Muscle of leg (tissue), 11 donors: ENCODE measurements around the gene PARD3. TPM values are rescaled to one million over a fixed set of nuclear protein-coding genes. Genes with fewer than 3 reads are reported as not detected.

Experiments
- DNase-seq: peaks from one replicate; pipeline ENCODE4 v3.0.0; 2013
- H3K27ac ChIP-seq: one replicate; pipeline ENCODE4 v1.5.1; 2013; ENCODE audit warnings: mild to moderate bottlenecking, low read length, control low read depth
- H3K27me3 ChIP-seq: one replicate; pipeline ENCODE4 v1.6.1; 2013; ENCODE audit warnings: low read length; ENCODE audit not compliant: control insufficient read depth, insufficient read depth
- H3K36me3 ChIP-seq: one replicate; pipeline ENCODE4 v1.6.1; 2013; ENCODE audit warnings: low read length; ENCODE audit not compliant: control insufficient read depth, insufficient read depth
- H3K4me1 ChIP-seq: one replicate; pipeline ENCODE4 v1.6.1; 2013; ENCODE audit warnings: low read length; ENCODE audit not compliant: control insufficient read depth, insufficient read depth
- H3K4me3 ChIP-seq: one replicate; pipeline ENCODE4 v1.5.1; 2013; ENCODE audit warnings: low read length, control low read depth
- H3K9me3 ChIP-seq: replicated peaks from 2 replicates; pipeline ENCODE4 v1.6.1; 2013; ENCODE audit warnings: low read depth, low read length; ENCODE audit not compliant: control insufficient read depth
- WGBS: methylation state at CpG from one replicate; pipeline ENCODE4 v1.1.5; 2013; ENCODE audit warnings: missing lambda C conversion rate; ENCODE audit not compliant: insufficient coverage; 5-methylcytosine and 5-hydroxymethylcytosine counted together
- polyA plus RNA-seq, 8 donors: library from polyadenylated mRNA; unstranded; fragments of 120-200 nt; gene quantifications; one replicate each; pipeline versions ENCODE4 v1.2.1 to v1.2.3, GENCODE V29; 2013; ENCODE audit warnings: inconsistent platforms in 1 of 8, low replicate concordance in 1 of 8; ENCODE audit not compliant: insufficient read length in 8 of 8, insufficient read depth in 1 of 8
- total RNA-seq: library from RNA; stranded (reverse); fragments of 120-200 nt; gene quantifications from one replicate; pipeline ENCODE4 v1.2.4, GENCODE V29; 2013

The PARD3 gene
- total and polyA plus RNA-seq, 9 donors = 32.4 to 59.0 (median 41.9) TPM

DNA sequence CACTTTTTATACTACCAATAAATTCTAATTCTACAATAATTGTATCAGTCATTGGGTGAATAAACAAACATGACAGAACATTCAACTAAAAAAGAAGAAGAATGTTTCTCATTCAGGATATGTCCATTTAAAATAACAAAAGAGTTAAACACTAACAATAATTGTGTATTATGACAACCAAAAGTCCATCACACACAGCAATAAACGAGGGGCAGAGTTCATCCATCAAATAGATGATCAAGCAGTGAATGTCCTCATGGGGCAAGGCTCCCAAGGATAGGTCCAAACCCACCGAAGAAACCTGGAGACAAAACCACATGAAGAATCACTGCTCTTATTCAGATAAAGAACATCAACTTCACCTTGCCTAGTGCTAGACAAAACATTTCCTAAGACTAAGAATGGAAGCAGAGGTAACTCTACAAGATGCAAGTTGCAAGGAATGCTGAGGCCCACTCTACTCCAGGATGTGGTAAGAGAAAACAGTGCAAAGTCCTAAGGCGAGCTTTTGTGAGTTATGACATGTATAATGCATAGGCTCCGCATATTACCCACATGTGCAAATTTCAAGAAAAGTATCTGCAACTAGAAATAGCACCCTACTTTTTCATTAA lies 115.1 kb downstream of the PARD3 start:
- DNase-seq = no peak
- H3K4me1 ChIP-seq = peaks cover 9% of the 10 kb centered on the region

DNA sequence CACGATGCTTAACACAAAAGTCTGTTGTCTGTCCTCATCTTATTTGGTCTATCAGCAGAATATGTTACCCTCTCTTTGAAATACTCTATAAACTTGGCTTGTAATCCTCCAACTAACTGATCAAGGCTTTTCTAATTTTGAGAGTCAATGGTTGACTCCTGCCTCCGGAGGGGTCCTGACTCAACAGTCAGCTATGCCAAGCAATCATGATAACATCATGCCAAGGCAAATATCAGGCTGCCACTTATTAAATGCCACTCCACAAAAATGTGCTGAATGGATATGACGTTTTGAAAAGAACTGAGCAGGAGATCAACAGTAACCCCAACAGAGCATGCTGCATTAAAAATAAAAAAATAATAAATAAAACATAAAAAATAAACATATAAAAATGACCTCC lies 116.1 kb downstream of the PARD3 start:
- H3K27ac ChIP-seq = no peak overlapping the region
- H3K36me3 ChIP-seq = peaks cover 5% of the 10 kb centered on the region
- 100% methylated on average over 1 of the region's 3 CpGs for WGBS
- H3K9me3 ChIP-seq = no peaks in the 10 kb centered on the region
- H3K27me3 ChIP-seq = no peaks in the 10 kb centered on the region
- H3K4me1 ChIP-seq = peaks cover 12% of the 10 kb centered on the region
- H3K4me3 ChIP-seq = no peak overlapping the region
- no peak for DNase-seq

More for the DNA sequence above, 115.1 kb downstream of the PARD3 start:
- H3K9me3 ChIP-seq = no peaks in the 10 kb centered on the region
- H3K27ac ChIP-seq = no peak overlapping the region
- no CpG with 5 or more reads among the region's 4 CpGs for WGBS
- H3K4me3 ChIP-seq = no peak overlapping the region
- peaks cover 5% of the 10 kb centered on the region for H3K36me3 ChIP-seq
- no peaks in the 10 kb centered on the region for H3K27me3 ChIP-seq

DNA sequence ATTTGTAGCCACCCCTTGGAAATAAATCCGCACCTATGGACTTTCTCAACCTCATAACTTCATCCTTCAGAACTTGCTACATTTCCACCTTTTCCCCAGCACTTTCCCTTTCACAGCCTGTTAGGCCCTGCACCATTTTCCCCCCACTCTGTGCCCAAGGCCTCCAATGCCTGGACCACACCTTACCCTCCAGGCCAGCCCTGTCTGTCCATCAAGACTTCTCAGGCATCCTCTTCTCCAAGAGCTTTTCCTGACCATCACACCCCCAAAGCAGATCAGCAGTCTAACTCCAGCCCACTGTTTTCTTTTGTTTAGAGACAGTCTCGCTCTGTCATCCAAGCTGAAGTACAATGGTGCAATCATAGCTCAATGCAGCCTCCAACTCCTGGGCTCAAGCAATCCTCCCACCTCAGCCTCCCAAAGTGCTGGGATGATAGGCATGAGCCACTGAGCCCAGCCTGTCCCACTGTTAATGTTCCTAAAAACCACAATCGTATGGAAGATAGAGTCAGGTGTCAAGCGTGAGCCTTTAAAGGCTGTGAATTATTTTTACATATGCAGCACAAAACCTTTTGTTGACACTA lies 116.8 kb downstream of the PARD3 start:
- Histone ChIP-seq H3K27me3 (no peaks in the 10 kb centered on the region), H3K4me3 (no peak overlapping the region), H3K36me3 (peaks cover 5% of the 10 kb centered on the region), H3K27ac (no peak overlapping the region), H3K9me3 (no peaks in the 10 kb centered on the region), H3K4me1 (peaks cover 12% of the 10 kb centered on the region)
- 97% methylated on average over 2 of the region's 4 CpGs for WGBS
- no peak for DNase-seq

DNA sequence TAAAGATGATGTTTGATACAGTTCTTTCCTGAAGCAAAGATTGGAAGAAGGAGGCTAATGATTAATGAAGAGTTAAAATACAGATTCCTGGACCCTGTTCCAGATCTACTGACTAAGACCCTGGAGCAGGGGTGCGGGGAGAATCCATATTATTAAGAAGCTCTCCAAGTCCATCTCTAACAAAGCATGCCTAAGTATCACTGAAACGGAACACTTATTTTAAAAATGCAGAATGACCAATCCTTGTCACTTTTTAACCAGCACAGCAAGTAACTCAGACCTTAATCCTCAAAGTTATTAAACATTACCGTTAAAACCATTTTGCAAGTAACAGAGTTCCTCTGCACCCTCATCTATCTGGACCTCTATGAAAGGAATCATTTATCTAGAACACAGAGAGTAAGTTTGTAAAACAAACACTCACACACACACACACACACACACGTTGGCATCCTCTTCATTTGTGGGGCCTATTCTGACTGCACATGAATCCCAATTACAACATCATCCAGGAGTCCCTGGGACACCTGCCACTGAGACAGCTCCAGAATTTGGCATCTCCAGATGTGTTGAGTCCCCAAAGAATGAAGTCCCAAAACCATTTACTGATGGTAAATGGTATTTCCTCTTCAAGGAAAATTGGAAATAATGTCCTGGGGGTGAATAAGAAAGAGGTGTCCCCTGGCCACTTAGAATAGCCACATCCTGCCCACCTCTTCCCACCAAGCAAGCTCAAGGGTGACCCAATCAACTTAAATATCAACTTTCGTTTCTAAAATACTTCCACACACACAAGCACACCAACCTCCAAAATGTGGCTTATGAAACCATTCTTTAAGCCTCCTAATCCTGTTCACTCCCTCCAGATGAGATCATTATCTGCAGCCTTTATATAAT lies 117.5 kb downstream of the PARD3 start:
- peaks cover 5% of the 10 kb centered on the region for H3K36me3 ChIP-seq
- no peaks in the 10 kb centered on the region for H3K27me3 ChIP-seq
- no peak overlapping the region for H3K27ac ChIP-seq
- peaks cover 11% of the 10 kb centered on the region for H3K4me1 ChIP-seq
- no peaks in the 10 kb centered on the region for H3K9me3 ChIP-seq
- WGBS = 70% methylated on average over 4 of the region's 5 CpGs
- DNase-seq = no peak
- no peak overlapping the region for H3K4me3 ChIP-seq

DNA sequence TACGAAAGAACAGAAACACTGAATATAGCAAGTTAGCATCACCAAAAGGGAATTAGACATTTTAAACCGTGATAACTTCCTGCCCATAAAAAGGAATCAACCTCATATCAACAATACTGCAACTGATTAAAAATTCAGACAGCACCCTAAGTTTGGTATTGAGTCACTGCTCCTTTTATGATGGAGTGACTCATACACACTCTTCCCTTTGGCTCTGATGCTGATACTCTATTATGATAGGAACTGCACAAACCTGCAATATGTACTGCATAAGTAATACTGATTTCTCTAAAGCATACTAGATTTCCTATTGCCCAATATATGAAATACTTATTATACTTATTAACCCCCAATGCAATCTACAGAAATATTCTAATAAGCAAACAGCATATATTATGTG lies 118.7 kb downstream of the PARD3 start:
- Histone ChIP-seq H3K27me3 (no peaks in the 10 kb centered on the region), H3K9me3 (peaks cover 2% of the 10 kb centered on the region), H3K4me3 (no peak overlapping the region), H3K36me3 (peaks cover 5% of the 10 kb centered on the region), H3K4me1 (peaks cover 4% of the 10 kb centered on the region), H3K27ac (no peak overlapping the region)
- no CpG with 5 or more reads among the region's 2 CpGs for WGBS
- no peak for DNase-seq

DNA sequence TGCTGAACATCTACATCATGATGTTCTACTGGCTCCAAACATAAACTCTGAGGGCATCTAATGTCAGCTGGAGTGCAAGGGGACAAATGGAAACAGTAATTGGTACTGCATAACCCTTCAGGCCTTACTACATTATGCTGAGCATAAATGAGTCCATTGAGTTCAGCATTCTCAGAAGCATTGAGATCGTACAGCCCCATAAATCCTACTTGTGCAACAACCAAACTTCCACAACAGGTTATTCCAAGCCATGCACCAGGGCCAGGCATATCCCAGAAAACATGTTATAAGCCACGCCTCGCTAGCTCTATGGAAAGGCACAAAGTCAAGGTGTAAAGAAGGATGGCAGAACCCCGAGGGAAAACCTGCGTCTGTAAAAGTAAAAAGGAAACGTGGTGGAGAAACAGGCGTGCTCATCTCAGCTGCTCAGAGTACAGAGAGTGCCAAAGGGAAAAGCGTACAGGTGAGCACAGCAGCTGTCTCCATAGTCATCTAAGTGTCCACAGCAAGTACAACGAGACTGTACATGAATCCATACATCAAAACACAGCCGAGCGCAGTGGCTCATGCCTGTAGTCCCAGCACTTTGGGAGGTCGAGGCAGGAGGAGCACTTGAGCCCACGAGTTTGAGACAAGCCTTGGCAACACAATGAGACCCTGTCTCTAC lies 124.6 kb downstream of the PARD3 start:
- DNase-seq = no peak
- WGBS = 81% methylated on average over 5 of the region's 13 CpGs
- peaks cover 2% of the 10 kb centered on the region for H3K36me3 ChIP-seq

DNA sequence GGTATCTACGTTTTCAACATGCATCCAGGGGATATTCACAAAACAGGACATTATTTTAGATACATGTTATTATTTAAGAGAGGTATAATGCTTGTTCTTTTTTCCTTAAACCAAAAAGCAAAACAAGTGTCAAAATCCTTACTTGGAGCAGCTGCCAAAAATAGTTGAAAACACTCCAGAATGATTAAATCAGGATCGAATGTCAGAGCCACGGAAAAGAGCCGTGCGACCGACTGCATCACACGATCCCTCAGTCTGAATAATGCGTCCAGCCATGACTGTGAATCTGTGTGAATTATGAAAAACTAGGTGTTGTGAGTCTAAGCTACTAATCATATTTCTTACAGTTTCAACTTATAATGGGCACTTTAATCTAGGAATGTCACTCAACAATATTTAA lies 126.0 kb downstream of the PARD3 start:
- H3K27me3 ChIP-seq = no peaks in the 10 kb centered on the region
- no peaks in the 10 kb centered on the region for H3K36me3 ChIP-seq
- peak; percentile 38 for DNase-seq
- H3K4me3 ChIP-seq = no peak overlapping the region
- H3K4me1 ChIP-seq = peaks cover 7% of the 10 kb centered on the region
- WGBS = no CpG with 5 or more reads among the region's 8 CpGs
- H3K9me3 ChIP-seq = peaks cover 2% of the 10 kb centered on the region
- H3K27ac ChIP-seq = no peak overlapping the region

More for the DNA sequence above, 124.6 kb downstream of the PARD3 start:
- Histone ChIP-seq H3K9me3 (peaks cover 2% of the 10 kb centered on the region), H3K27me3 (no peaks in the 10 kb centered on the region), H3K27ac (no peak overlapping the region), H3K4me3 (no peak overlapping the region), H3K4me1 (peaks cover 11% of the 10 kb centered on the region)

DNA sequence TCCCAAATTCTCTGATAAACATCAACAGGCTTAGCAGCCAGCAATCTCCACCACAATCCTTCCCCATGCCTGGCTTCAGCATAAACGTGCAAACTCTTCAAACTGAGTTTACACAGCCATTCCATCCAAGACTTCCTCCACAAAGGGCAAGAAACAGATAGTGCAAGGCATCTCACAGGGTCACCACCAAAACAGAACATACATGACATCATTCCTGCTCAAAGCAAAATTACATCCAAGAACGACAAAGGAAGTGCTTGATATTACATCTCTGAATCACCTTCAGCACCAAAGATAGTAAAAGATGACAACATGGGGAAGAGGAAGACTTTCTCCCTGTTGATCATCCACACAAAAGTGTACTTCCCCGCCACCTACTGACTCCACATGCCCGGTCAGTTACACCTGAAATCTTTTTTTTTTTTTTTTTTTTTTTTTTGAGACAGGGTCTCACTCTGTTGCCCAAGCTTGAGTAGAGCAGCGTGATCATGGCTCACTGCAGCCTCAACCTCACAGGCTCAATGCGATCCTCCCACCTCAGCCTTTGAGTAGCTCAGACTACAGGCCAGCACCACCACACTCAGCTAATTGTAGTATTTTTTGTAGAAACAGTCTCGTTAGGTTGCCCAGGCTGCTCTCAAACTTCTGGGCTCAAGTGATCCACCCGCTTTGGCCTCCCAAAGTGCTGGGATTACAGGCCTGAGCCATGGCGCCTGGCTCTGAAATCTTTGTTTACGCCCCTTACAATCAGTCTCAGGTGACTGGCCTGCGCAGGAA lies 127.5 kb downstream of the PARD3 start:
- DNase-seq = no peak
- H3K27ac ChIP-seq = no peak overlapping the region
- H3K27me3 ChIP-seq = no peaks in the 10 kb centered on the region
- H3K4me3 ChIP-seq = no peak overlapping the region
- peaks cover 7% of the 10 kb centered on the region for H3K4me1 ChIP-seq
- peaks cover 2% of the 10 kb centered on the region for H3K9me3 ChIP-seq
- WGBS = 87% methylated on average over 3 of the region's 11 CpGs
- H3K36me3 ChIP-seq = no peaks in the 10 kb centered on the region

DNA sequence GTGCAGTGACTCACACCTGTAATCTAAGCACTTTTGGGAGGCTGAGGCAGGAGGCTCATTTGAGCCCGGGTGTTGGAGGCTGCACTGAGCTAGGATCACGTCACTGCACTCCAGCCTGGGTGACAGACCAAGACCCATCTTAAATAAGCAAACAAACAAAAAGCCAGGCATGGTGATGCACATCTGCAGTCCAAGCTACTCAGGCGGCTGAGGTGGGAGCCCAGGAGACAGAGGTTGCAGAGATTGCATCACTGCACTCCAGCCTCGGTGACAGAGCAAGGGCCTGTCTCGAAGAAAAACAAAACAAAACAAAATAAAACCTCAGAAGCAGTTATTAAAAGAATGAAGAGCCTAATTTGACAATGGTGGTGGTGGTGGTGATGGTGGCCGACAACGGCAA lies 132.5 kb downstream of the PARD3 start:
- 100% methylated on average over 1 of the region's 7 CpGs for WGBS
- H3K27me3 ChIP-seq = no peaks in the 10 kb centered on the region
- DNase-seq = no peak
- H3K9me3 ChIP-seq = no peaks in the 10 kb centered on the region
- H3K27ac ChIP-seq = no peak overlapping the region
- H3K4me3 ChIP-seq = no peak overlapping the region
- H3K4me1 ChIP-seq = peaks cover 2% of the 10 kb centered on the region
- no peaks in the 10 kb centered on the region for H3K36me3 ChIP-seq
